Measurements from ENCODE around the gene TAS2R43. TPM values are rescaled to one million over a fixed set of nuclear protein-coding genes. Genes with fewer than 3 reads are reported as not detected.
"Not testable (repeated sequence)": the region's sequence is repeated elsewhere in the genome, so short reads cannot be mapped to it uniquely, and the experiment has no call there.

Gene TAS2R43
- total RNA-seq, 1 donor from 2014 or later = 1.3 TPM

DNA sequence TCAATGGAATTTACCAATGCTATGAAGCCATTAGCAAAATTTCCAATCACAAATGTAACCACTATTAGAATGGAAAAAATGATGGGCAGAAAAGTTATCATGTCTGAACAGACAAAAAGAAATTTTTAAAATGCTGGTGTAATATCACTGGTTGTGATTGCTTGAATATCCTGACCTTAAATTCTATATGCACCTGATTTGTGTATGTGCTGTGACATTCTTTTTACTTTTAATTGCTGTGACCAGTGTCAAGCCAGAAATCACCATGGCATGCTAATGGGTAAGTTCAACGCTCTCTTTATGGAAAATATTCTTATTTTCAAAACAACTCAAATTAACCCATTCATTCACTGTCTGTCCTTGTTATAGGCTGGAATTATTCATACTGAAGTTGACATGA, 29.9 kb downstream of the TAS2R43 start, which contains the start of gene TAS2R46:
TAS2R46 (minus strand) TSS at position 101 of the 400 bp plus-strand sequence; CDS start at position 101, 0 bp downstream.
- not testable (repeated sequence) for DNase-seq (ENCODE audit: extremely low read depth, low read depth, low spot score)

- DNase-seq (ENCODE audit: extremely low read depth, low read depth, low spot score) = no peak
Observed at GRCh38 chr12:11059784-11060183, 32.3 kb downstream of the TAS2R43 start.

DNA sequence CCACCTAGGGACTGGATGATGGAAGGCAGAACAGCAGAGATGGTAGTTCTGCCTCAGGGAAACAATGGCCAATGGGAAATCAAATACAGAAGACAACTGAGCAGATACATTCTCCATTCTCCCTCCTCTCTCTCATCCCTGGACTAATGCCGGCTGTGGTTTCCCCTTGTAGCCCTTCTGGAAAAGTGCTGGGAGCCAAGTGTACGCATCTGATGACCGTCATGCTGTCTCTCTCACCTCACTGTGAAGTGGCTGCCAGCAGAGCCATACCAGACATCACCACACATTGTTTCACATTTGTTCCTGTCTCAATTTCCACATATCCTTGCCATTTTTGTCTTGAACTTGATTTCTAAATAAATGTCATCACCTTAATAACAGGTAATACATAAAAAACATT, 33.1 kb downstream of the TAS2R43 start:
- no peak for DNase-seq (ENCODE audit: extremely low read depth, low read depth, low spot score)

DNA sequence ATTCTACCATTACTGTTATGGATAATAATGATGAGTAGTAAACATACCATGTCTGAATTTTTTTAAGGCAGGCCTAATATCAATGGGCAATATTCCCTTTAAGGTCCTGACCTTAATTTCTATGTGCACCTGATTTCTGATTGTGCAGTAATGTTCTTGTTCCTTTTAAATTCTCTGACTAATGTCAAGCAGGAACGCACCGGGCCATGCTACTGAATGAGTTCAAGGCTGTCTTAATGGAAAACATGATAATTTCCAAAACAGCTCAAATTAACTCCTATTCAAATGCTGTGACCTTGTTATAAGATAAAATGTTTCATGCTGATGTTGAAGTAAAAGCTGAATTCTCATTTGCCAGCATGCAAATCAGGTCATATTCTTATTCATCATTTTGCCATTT, 36.8 kb downstream of the TAS2R43 start:
- no peak for DNase-seq (ENCODE audit: extremely low read depth, low read depth, low spot score)

GRCh38 chr12:11049806-11050531, 42.1 kb downstream of the TAS2R43 start:
- DNase-seq (ENCODE audit: extremely low read depth, low read depth, low spot score) = not testable (repeated sequence)

GRCh38 chr12:11041366-11041765, 50.7 kb downstream of the TAS2R43 start:
- DNase-seq (ENCODE audit: extremely low read depth, low read depth, low spot score) = not testable (repeated sequence)

Other genes with a start within 250 kb of the TAS2R43 start
- gene PRR4, start 242.8 kb downstream of the TAS2R43 start, total RNA-seq = 5.0 TPM in 1 of 2 replicates, not detected in the other
- 2.1 and 25.2 TPM in 2 replicates for gene PRH1, start 208.1 kb downstream of the TAS2R43 start, total RNA-seq
- gene TAS2R13, start 182.8 kb downstream of the TAS2R43 start, total RNA-seq = 2.7 TPM in 1 of 2 replicates, not detected in the other
- not detected in 2 replicates for gene PRH2, start 163.1 kb downstream of the TAS2R43 start, total RNA-seq
- 1.6 and 5.5 TPM in 2 replicates for gene TAS2R14, start 153.1 kb downstream of the TAS2R43 start, total RNA-seq
- 0.15 and 2.0 TPM in 2 replicates for gene TAS2R50, start 105.4 kb downstream of the TAS2R43 start, total RNA-seq
- gene TAS2R20, start 94.0 kb downstream of the TAS2R43 start, total RNA-seq = 0.34 and 1.8 TPM in 2 replicates
- 1.0 and 6.9 TPM in 2 replicates for gene TAS2R19, start 69.7 kb downstream of the TAS2R43 start, total RNA-seq
- 0.44 and 2.9 TPM in 2 replicates for gene TAS2R31, start 60.9 kb downstream of the TAS2R43 start, total RNA-seq
- gene TAS2R46, start 30.0 kb downstream of the TAS2R43 start, total RNA-seq = 1.6 TPM in 1 of 2 replicates, not detected in the other
- gene TAS2R30, start 42.3 kb upstream of the TAS2R43 start, total RNA-seq = 0.73 and 3.5 TPM in 2 replicates
- 5.8 and 9.7 TPM in 2 replicates for gene SMIM10L1, start 78.9 kb upstream of the TAS2R43 start, total RNA-seq
- not detected in 2 replicates for gene TAS2R42, start 94.6 kb upstream of the TAS2R43 start, total RNA-seq
- not detected in 2 replicates for gene PRB3, start 177.4 kb upstream of the TAS2R43 start, total RNA-seq
- gene PRB4, start 218.1 kb upstream of the TAS2R43 start, total RNA-seq = not detected in 2 replicates